ENCODE results near the gene CAMK4.

- TF ChIP-seq ZNF837 (tag by site-specific recombination; IDR thresholded peaks at IDR 0.05): no peak
- TF ChIP-seq ZIC2 (tag by site-specific recombination; IDR thresholded peaks at IDR 0.05): no peak
- no peak for TF ChIP-seq ATF2 (tag by site-specific recombination; IDR thresholded peaks at IDR 0.05; ENCODE audit: low read depth)
- TF ChIP-seq ZNF580 (tag by site-specific recombination; IDR thresholded peaks at IDR 0.05): no peak
- TF ChIP-seq CTCF (tag by site-specific recombination; IDR thresholded peaks at IDR 0.05): no peak
- TF ChIP-seq ZNF626 (tag by site-specific recombination; IDR thresholded peaks at IDR 0.05): no peak
- no peak for TF ChIP-seq ZNF266 (tag by site-specific recombination; IDR thresholded peaks at IDR 0.05; ENCODE audit: low read depth)
- no peak for TF ChIP-seq ZNF24 (tag by site-specific recombination; IDR thresholded peaks at IDR 0.05)
- no peak for TF ChIP-seq ZNF311 (tag by site-specific recombination; IDR thresholded peaks at IDR 0.05; ENCODE audit: borderline replicate concordance)
- no peak for TF ChIP-seq ZSCAN18 (tag by site-specific recombination; IDR thresholded peaks at IDR 0.05)
- TF ChIP-seq PRDM10 (tag by site-specific recombination; IDR thresholded peaks at IDR 0.05): no peak
- TF ChIP-seq ZNF629 (tag by site-specific recombination; IDR thresholded peaks at IDR 0.05): no peak
- no peak for TF ChIP-seq ZNF121 (tag by site-specific recombination; IDR thresholded peaks at IDR 0.05)
These were observed 142.9 kb downstream of the CAMK4 start for GRCh38 chr5:111367115-111367514.

All from HEK293 (cell line).